NCI-H187 (cell line): ENCODE data around the gene CDCA3.
A peak's percentile ranks its signal among the peaks of the same experiment; 100 is the strongest.
"Not testable (repeated sequence)": the region's sequence is repeated elsewhere in the genome, so short reads cannot be mapped to it uniquely, and the experiment has no call there.

Source experiments
- DNase-seq, 2 experiments: peaks; one replicate each; lab custom pipeline; 2025; lab: John Stamatoyannopoulos, UW

CDCA3 gene

GRCh38 chr12:6872073-6873048, 21.3 kb upstream of the CDCA3 start:
- DNase-seq = peak; percentile 31 to 59

DNA sequence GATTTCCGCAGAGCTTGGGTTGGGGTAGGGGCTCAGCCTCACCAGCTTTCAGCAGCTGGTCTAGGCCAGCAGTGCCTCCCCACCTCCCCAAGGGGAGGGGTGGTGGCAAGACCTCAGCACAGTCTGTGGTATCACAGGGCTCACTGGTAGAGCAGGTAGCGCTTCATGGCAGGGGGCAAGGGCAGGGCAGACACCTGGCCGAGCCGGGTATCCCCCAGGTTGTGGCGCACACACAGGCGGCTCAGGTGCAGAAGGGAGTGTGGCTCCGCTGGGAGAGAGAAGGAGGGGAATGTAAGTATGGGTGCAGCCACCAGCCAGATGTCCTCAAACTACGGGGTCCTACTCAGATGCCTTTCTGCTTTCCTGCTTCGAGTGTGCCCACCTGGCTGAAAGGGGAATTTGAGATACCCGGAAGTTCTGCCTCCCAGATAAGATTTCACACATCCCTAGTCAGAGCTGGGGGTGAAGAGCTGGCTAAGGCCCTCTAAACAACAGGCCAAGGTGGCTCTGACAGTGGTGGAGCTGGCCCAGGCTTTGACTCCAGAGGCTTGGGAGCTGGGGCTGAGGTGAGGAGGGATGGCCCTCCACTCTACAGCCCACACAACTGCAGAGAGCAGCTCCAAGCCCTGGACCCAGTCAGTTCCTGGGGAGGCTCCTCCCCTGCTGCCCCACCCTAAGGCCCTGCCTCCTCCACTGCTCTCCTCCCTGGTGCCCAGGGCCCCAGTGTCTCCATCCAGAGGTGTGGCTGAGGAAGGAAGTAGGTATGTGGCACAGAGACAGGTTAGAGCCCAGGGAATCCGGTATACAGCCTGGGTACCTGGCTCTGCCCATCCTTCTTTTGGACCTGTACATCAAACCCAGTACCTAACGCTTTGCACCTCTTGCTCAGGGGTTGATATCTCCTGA, 20.2 kb upstream of the CDCA3 start:
- no peak for DNase-seq

GRCh38 chr12:6870304-6870703, 19.2 kb upstream of the CDCA3 start:
- not testable (repeated sequence) for DNase-seq

GRCh38 chr12:6869049-6870021, 18.2 kb upstream of the CDCA3 start:
- peak; percentile 46 to 64 for DNase-seq

- DNase-seq = no peak
Observed at GRCh38 chr12:6868211-6869048, 17.3 kb upstream of the CDCA3 start.

DNA sequence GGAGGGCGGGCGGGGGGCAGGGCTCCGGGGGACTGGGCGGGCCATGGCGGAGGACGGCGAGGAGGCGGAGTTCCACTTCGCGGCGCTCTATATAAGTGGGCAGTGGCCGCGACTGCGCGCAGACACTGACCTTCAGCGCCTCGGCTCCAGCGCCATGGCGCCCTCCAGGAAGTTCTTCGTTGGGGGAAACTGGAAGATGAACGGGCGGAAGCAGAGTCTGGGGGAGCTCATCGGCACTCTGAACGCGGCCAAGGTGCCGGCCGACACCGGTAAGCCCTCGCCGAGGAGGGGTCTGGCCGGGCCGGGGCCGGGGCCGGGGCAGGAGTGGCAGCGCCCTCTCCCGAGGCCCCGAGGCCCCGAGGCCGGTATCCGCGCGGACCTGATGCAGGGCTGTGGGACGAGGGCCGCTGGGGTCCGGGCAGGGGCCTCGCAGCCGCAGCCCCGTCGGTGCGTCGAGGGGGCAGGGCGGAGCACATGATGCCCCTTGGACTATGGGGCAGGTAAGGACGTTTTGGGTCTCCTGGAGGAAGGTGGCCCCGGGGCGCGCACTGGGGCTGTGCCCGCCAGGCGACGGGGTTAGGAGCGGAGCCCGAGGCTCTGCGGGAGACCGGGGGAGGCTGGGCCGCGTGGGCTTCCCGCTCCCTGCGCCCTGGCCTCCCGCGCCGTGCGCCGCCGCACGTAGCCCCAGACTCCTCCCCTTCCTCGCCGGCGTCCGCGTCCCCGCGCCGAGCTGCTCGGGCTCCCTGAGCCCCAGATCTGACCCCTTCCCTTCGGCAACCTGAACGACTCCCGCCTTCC, 16.5 kb upstream of the CDCA3 start, which contains the start of gene TPI1:
Gene TPI1, plus strand, starts transcription at position 119 of the 798 bp plus-strand sequence. Its CDS starts 36 bp downstream, at position 155.
- peak; percentile 41 to 63 for DNase-seq

- DNase-seq = no peak
Observed at GRCh38 chr12:6866920-6867412, 15.9 kb upstream of the CDCA3 start.

DNA sequence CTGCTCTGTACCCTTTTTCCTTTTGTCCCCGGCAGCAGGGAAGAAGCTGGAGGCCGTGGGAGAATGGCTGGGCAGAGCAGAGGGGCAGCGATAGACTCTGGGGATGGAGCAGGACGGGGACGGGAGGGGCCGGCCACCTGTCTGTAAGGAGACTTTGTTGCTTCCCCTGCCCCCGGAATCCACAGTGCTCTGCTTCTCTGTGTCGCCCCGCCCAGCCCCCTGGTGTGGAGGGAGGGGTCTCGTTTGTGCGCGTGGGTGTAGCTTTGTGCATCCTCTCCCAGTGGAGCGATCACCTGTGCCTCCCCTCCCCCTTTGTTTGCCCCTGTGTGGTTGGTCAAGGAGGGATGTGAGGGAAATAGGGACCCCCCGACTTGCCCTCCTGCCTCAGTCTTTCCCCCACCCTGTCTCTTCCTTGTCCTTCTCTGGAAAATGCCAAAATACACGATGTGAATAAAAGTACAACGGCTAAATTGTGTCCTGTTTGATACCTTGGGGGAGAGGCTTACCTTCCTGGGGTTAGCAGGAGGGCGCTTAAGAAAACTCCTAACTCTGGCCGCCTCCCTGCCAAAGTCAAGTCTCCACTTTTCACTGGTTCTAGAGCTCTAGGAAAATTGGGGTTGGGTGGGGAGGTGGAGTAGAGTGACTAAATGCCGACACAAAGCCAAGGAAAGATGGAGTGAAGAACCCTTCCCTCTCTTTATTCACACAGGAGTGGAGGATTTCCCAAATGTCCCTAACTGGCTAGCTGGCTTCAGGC, 15.3 kb upstream of the CDCA3 start:
- DNase-seq = no peak

DNA sequence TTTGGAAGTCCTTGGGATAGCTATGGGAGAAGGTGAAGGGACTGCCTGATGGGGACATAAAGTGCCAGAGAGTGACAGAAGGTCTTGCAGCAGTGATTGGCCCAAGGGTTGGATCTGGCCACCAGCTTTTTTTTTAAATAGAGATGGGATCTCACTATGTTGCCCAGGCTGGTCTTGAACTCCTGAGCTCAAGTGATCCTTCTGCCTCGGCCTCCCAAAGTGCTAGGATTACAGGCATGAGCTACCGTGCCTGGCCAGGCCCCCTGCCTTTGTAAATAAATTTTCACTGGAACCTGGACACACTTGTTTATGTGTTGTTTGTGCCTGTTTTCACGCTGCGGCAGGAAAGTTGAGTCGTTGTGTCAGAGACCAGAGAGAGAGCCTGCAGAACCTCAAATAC, 14.2 kb upstream of the CDCA3 start:
- DNase-seq = not testable (repeated sequence)

GRCh38 chr12:6863586-6864321, 12.7 kb upstream of the CDCA3 start:
- no peak for DNase-seq

DNA sequence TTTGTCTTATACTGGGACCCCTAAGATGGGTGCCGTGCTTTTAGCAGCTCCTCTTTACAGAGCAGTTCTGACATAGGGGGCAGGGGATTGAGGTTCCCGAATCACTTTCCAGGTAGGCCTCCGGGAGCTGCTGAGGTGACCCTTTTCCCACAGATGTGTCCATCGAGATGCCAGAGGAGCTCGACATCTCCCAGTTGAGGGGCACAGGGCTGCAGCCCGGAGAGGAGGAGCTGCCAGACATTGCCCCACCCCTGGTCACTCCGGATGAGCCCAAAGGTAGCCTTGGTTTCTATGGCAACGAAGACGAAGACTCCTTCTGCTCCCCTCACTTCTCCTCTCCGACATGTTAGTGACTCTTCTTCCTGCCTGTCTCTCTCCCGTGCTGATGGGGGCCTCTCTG, 11.9 kb upstream of the CDCA3 start:
- no peak for DNase-seq

DNA sequence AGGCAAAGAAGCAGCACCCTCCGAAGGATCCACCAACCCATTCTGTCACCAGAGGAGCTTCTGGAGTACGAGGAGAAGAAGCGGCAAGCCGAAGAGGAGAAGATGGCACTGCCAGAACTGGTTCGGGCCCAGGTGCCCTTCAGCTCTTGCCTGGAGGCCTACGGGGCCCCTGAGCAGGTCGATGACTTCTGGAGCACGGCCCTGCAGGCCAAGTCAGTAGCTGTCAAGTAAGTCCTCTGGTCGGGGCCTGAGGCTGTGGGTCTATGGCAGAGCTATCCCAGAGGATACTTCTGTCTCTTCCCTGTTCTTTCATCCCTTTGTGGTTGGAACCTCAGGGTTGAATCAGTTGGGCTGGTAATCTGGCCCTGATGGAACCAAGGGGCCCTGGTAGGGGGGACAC, 10.3 kb upstream of the CDCA3 start:
- DNase-seq = no peak

DNA sequence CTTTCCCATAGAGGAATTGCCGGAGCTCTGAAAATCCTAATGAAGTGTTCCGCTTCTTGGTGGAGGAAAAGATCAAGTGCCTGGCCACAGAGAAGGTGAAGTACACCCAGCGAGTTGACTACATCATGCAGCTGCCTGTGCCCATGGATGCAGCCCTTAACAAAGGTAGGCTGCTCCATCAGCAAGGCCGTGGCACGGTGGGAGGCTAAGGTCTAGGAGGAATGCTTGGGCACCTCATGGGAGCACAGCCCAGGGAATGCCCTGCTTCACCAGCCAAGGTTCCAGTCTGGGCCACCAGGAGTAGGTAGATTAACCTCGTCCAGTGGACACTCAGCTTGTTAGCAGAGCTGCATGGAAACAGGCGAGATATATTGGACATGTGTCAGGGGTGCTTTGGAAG, 9.9 kb upstream of the CDCA3 start:
- no peak for DNase-seq

- DNase-seq = no peak
Observed at GRCh38 chr12:6860116-6860515, 9.0 kb upstream of the CDCA3 start.

DNA sequence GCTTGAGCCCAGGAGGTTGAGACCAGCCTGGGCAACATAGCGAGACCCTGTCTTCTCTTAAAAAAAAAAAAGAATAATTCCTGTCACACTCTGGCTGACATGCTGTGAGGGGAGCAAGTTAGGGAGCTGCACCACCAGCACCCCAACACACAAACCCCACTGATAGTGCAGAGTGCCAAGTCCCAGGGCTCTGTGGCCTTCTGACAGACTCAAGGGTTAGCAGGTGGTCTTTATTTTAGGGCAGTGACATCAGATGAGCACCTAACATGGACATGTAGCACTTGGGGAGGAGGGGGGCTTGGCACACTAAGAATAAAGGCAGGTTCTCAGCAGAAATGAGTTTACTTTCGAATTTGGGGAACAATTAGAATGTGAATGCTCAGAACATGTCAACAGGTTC, 7.7 kb upstream of the CDCA3 start:
- DNase-seq = no peak

GRCh38 chr12:6855322-6855721, 4.2 kb upstream of the CDCA3 start:
- DNase-seq = no peak

- no peak for DNase-seq
Observed at GRCh38 chr12:6854036-6854435, 3.0 kb upstream of the CDCA3 start.

DNA sequence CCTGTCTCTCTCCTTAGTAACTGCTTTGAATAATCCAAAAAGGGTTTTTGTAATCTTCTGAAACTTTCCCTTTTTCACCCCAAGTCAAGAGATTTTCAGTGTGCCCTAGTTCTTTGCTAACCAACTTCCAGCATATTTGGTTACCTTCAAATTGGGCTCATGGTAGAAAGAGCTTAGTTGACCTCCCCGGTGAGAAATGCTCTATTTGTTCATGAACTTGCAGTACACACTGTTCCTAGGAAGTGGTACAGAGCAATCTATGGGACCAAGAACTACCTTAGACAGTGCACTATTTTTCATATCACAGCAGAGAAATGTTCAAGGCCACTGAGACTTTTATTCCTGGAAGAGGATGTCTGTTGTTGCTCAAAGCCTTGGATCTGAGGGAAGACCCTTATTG, 2.5 kb upstream of the CDCA3 start:
- no peak for DNase-seq
